HG03103 (cell line): ENCODE results near the gene HAO2.
"Not testable (repeated sequence)": the region's sequence is repeated elsewhere in the genome, so short reads cannot be mapped to it uniquely, and the experiment has no call there.

ENCODE experiments used
- ATAC-seq: cut with Tn5 transposase; IDR thresholded peaks from one replicate; pipeline ENCODE4 v1.9.1; 2021; ENCODE audit warnings: low read depth; ENCODE audit not compliant: unreplicated experiment

The HAO2 gene

DNA sequence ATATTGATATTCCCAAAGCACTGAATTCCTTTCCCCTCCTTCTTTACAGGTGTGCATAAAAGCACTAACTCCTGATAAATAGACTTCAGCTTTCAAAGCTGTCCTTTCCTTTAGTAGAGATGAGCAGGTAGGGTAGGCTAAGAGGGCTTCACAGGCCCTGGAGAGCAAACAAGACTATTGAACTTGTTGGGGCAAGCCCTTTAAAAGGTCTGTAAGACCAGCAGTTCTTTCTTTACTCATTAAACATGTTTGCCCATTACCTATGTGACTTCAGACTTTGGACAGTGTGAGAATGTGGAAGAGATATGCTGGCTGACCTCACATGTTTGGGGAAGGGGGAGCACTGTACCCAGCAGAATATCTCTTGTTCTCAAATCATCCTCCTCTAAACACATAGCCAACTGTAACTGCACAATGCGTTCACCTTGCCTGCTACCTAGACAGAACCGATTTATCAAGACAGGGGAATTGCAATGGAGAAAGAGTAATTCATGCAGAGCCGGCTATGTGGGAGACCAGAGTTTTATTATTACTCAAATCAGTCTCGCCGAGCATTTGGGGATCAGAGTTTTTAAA is 27.1 kb upstream of the HAO2 start:
- no peak for ATAC-seq

DNA sequence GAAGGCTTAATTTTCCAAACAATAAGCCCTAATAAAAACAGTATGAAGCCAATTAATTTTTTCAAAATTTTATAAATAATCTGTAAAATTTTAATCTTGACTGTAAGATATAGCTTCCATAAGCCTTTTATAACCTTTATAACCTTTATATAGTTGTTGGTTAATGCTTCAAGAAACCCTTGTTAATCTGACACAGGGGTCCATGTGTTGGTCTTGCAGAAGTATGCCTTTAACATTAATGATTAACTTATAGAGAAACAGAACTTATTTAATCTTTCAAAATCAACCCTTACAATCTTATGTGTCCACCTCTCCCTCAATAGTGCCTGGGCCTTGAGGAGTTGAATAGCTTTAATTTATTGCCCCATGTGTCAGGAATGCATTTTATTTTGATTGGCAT is 23.2 kb upstream of the HAO2 start:
- ATAC-seq, result no peak

DNA sequence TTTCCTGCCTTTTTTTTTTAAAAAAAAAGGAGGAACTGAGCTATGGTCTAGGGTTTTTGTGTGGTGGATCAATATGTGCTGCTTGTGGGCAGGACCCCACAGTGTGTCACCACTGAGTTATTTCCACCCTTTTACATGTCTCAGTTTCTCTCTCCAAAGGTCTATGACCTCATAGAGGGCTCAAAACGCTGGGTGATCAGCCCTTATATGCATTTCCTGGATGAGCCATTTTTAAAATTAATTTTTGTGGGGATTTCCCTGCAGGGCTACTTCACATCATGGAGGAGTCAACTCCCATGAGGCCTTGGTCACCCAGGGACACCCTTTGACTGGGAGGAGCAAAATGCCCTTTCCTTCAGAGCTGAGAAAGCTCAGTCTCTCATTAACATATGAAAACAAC is 20.7 kb upstream of the HAO2 start:
- ATAC-seq, result peak; percentile 71

DNA sequence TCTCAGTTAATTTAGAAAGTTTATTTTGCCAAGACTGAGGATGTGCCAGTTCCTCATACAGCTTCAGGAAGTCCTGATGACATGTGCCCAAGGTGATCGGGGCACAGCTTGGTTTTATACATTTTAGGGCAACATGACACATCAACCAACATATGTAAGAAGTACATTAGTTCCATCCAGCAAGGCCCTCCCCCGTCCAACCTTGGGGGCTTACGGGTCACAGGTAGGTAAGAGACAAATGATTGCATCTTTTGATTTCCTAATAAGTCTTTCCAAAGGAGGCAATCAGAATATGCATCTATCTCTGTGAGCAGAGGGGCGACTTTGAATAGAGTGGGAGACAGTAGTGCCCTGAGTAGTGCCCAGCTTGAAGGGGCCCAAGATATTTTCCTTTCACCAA is 19.6 kb upstream of the HAO2 start:
- no peak for ATAC-seq

DNA sequence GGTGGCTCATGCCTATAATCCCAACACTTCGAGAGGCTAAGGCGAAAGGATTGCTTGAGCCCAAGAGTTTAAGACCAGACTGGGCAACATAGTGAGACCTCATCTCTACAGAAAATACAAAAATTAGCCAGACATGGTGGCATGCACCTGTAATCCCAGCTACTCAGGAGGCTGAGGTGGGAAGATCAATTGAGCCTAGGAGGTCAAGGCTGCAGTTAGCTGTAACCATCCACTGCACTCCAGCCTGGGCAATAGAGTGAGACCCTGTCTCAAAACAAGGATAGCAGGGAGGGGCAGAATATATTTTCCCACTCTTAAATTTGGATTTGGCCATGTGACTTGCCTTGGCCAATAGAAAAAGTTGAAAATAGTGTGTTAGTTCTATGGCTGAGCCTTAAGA is 17.7 kb upstream of the HAO2 start:
- ATAC-seq, result not testable (repeated sequence)

DNA sequence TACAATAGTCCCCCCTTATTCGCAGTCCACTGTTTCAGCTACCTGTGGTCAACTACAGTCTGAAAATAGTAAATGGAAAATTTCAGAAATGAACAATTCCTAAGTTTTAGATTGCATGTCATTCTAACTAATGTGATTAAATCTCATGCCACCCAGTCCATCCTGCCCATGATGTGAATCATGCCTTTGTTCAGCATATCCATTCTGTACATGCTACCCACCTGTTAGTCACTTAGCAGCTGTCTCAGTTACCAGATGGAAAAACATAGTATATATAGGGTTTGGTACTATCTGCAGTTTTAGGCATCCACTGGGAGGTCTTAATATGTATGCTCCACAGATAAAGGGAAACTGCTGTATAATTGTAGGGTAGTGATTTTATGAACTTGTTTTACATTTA is 16.6 kb upstream of the HAO2 start:
- no peak for ATAC-seq

GRCh38 chr1:119353836-119354235 is 14.7 kb upstream of the HAO2 start:
- ATAC-seq, result no peak

GRCh38 chr1:119358636-119359035 is 9.9 kb upstream of the HAO2 start:
- no peak for ATAC-seq

GRCh38 chr1:119359730-119360129 is 8.9 kb upstream of the HAO2 start:
- ATAC-seq, result no peak

DNA sequence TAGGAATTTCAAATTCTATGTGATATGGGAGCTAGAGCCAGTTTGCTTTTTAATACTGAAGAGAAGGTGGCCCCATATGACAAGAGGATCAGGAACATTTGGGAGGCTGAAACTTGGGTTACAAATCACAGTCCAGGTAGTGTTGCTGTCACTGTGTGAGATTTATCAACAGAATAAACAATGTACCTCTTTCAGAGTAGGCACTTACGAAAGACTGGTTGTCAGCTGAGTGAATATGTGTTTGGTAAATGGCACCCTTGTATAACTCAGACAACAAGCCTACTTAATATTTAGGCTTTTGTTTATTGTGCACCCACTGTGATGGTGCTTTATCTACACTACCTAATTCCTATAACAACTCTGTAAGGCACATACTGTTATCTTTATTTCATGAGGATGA is 7.4 kb upstream of the HAO2 start:
- ATAC-seq, result no peak

- no peak for ATAC-seq
These were observed 6.8 kb upstream of the HAO2 start for GRCh38 chr1:119361620-119362344.

GRCh38 chr1:119363162-119363561 is 5.4 kb upstream of the HAO2 start:
- ATAC-seq, result no peak

DNA sequence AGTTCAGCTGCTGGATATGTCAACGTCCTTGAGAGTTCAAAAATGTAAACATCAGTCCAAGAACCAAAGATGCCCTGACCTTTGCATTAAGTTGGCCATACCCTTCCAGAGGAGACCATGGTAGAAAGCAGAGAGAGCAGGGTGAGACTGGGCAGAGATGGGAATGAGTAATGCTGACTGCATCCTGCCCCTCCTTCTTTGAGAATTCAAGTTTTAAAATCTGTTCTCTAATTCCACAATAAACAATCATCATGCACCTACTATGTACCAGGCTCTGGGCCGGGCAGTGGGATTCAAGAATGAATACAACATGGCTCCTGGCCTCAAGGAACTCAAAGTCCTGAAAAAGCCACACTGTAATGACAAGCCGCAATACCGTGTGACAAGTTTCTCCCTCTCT is 3.9 kb upstream of the HAO2 start:
- ATAC-seq, result no peak

DNA sequence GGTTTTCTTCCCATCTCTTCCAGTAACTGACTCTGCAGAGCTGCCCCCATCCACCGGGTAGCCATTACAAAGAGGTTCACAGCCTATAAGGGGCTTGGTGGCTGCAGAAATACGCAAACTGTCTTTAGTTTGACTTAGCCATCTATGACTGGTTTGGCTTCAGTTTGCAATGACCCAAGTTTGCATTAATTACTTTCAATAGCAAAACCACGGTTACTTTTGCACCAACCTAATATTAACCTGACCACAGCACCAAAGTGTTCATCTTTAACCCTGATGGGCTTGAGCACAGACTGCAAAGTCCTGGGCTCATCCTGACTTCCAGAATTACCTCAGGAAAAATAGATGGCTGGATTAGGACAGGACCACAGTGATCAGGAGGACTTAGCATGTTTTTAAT is 2.2 kb upstream of the HAO2 start:
- ATAC-seq, result no peak

- ATAC-seq, result no peak
These were observed 1.0 kb upstream of the HAO2 start for GRCh38 chr1:119367432-119368124.

GRCh38 chr1:119370748-119371147 is 2.2 kb downstream of the HAO2 start:
- ATAC-seq, result no peak

DNA sequence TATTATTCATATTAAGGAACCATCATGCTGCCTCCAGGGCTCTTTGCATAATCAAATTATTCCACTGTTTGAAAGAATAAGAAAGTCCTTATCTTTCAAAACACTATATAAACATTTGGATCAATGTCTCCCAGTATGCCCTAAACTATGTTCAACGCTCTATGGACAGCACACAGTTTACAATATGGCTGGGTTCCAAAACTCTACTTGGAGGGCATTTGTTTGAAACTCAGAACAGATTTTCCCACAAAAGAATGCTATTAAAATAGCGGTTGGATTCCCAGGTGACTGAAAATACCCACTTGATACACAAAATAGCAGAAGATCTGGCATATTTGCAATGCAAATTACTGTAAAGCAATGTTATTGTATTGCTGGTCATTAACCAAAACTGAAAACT is 3.2 kb downstream of the HAO2 start:
- ATAC-seq, result no peak

GRCh38 chr1:119372503-119373086 is 4.0 kb downstream of the HAO2 start:
- ATAC-seq, result peak; percentile 60

DNA sequence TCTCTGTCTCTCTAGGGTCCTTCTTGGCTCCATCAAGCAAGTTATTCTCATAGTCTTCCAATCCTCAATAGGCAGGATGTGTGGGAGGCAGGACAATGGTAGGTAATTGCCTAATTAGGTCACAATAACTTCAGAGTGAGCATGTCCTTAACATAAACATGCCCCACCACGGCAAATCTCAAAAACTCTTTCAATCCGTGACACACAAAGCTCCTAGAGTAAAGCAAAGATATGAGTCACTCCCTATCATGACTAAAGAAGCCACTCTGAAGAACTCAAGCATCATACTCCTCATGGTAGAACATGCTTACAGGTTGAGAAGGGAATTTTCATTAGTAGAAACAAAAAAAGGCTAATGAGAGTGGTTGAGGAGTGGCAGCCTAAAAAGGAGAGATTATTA is 4.9 kb downstream of the HAO2 start:
- no peak for ATAC-seq

DNA sequence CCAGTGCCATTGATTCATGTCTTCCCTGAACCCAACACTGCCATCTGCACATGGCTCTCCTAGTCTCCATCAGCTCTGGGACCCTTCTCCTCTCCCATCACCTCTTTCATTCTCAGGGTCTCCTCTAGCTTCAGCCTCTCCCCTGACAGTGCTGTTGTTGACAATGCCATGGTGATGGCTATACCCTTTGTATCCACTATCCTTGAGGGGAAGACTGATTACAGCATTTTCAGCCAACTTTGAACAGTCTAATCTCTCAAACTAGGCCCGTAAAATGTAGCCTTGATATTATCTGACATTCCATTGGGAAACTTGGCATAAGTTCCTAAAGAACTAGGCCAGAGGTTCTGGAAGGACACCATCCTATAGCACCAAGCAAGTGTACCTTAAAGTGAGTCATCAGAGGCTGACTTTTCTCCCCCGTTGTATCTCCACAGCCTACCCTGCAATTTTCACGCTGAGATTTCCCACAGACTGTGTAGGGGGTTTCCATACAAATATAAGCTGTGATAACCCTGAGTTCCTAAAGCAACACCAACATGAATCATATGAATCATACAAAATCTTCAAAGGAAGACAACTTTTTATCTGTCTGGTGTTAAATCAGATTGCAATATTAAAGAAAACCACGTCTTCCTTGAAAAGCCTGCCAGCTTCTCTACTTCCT is 5.8 kb downstream of the HAO2 start:
- ATAC-seq, result no peak

- no peak for ATAC-seq
These were observed 6.8 kb downstream of the HAO2 start for GRCh38 chr1:119375366-119375765.
